Loucy (cell line): ENCODE data around the gene PKIB.

Source experiments
- EZH2phosphoT487 ChIP-seq: fragments of 200-600 bp; IDR thresholded peaks from 2 replicates; pipeline ENCODE4 v1.6.1; 2018; ENCODE audit warnings: antibody characterized with exemption, mild to moderate bottlenecking, moderate library complexity, borderline replicate concordance
- TF ChIP-seq, protein P1 (sequence below): fragments of 200-600 bp; sonication (generic); conservative IDR thresholded peaks from 2 replicates; pipeline ENCODE4 v1.5.1; 2014; ENCODE audit warnings: mild to moderate bottlenecking, antibody characterized with exemption, low read length

DNA sequence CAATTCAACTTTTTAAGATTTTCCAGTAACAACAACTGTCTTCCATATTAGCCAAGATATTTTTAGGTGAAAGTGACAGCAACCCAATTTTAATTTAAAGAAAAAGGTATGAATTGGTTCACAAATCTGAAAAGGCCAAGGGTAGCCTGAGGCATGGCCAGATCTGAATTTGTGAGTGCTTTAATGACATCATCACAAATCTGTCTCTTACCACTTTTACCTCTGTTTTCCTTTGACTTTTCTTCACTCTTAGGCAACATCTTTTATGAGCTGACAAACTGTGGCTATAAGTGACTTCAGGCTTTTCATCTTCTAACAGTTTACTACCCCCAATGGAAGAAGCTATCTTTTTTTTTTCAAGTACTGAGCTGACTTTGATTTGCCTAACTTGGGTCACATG, 44.5 kb upstream of the PKIB start:
- TF ChIP-seq, protein P1, sequence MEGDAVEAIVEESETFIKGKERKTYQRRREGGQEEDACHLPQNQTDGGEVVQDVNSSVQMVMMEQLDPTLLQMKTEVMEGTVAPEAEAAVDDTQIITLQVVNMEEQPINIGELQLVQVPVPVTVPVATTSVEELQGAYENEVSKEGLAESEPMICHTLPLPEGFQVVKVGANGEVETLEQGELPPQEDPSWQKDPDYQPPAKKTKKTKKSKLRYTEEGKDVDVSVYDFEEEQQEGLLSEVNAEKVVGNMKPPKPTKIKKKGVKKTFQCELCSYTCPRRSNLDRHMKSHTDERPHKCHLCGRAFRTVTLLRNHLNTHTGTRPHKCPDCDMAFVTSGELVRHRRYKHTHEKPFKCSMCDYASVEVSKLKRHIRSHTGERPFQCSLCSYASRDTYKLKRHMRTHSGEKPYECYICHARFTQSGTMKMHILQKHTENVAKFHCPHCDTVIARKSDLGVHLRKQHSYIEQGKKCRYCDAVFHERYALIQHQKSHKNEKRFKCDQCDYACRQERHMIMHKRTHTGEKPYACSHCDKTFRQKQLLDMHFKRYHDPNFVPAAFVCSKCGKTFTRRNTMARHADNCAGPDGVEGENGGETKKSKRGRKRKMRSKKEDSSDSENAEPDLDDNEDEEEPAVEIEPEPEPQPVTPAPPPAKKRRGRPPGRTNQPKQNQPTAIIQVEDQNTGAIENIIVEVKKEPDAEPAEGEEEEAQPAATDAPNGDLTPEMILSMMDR, result no peak
- no peak for TF ChIP-seq EZH2phosphoT487
